HepG2 (cell line): Measurements from ENCODE around the gene ACOT8. TPM values are rescaled to one million over a fixed set of nuclear protein-coding genes. Genes with fewer than 3 reads are reported as not detected.
A peak's percentile ranks its signal among the peaks of the same experiment; 100 is the strongest.

ENCODE experiments used
- CBX2 ChIP-seq, 2 experiments: fragments of 200-600 bp in 1 of 2; sonication (generic); formaldehyde crosslinking in 1 of 2; IDR thresholded peaks; 2 replicates each; pipeline versions ENCODE4 v1.7.0 to v1.8.1; 2018 to 2022; ENCODE audit warnings: low read depth in 2 of 2, low read length in 1 of 2, mild to moderate bottlenecking in 1 of 2, missing genetic modification reagents in 1 of 2
- ESRRA ChIP-seq: sonication (generic); formaldehyde crosslinking; IDR thresholded peaks from 2 replicates; pipeline ENCODE4 v1.5.1; 2020; ENCODE audit warnings: mild to moderate bottlenecking, low read depth, missing genetic modification reagents
- FOXJ3 ChIP-seq: sonication (generic); formaldehyde crosslinking; IDR thresholded peaks from 2 replicates; pipeline ENCODE4 v1.4.0; 2020; ENCODE audit warnings: missing genetic modification reagents, mild to moderate bottlenecking, borderline replicate concordance
- MEF2D ChIP-seq: sonication (generic); formaldehyde crosslinking; IDR thresholded peaks from 2 replicates; pipeline ENCODE4 v1.5.1; 2020; ENCODE audit warnings: mild to moderate bottlenecking, missing genetic modification reagents
- MZF1 ChIP-seq: sonication (generic); formaldehyde crosslinking; IDR thresholded peaks from 2 replicates; pipeline ENCODE4 v1.8.1; 2023; ENCODE audit warnings: mild to moderate bottlenecking, missing genetic modification reagents, borderline replicate concordance
- NCOA1 ChIP-seq: sonication (generic); formaldehyde crosslinking; IDR thresholded peaks from 2 replicates; pipeline ENCODE4 v1.9.0; 2021; ENCODE audit warnings: missing genetic modification reagents
- NR2F2 ChIP-seq: IDR thresholded peaks from 2 replicates; pipeline ENCODE4 v1.6.1; 2012; ENCODE audit warnings: low read depth, inconsistent platforms, borderline replicate concordance
- RBM39 ChIP-seq: fragments of 200-400 bp; formaldehyde crosslinking; IDR thresholded peaks from one replicate; pipeline ENCODE4 v1.6.1; 2018; ENCODE audit warnings: antibody characterized with exemption, mild to moderate bottlenecking, low read depth, low read length; ENCODE audit not compliant: poor library complexity, severe bottlenecking
- RFXANK ChIP-seq: IDR thresholded peaks from 2 replicates; pipeline ENCODE4 v1.6.1; 2016
- SCMH1 ChIP-seq: sonication (generic); formaldehyde crosslinking; IDR thresholded peaks from 2 replicates; pipeline ENCODE4 v1.9.0; 2021; ENCODE audit warnings: missing genetic modification reagents, mild to moderate bottlenecking, borderline replicate concordance
- SETDB1 ChIP-seq: sonication (generic); formaldehyde crosslinking; IDR thresholded peaks from 2 replicates; pipeline ENCODE4 v1.5.1; 2020; ENCODE audit warnings: missing genetic modification reagents, mild to moderate bottlenecking, borderline replicate concordance
- SPEN ChIP-seq: sonication (generic); formaldehyde crosslinking; IDR thresholded peaks from 2 replicates; pipeline ENCODE4 v1.5.1; 2020; ENCODE audit warnings: low read depth, mild to moderate bottlenecking, missing genetic modification reagents
- TBL1XR1 ChIP-seq: fragments of 150-350 bp; IDR thresholded peaks from 2 replicates; pipeline ENCODE4 v1.6.1; 2014; ENCODE audit warnings: borderline replicate concordance, low read length; ENCODE audit not compliant: partially characterized antibody
- ZFP41 ChIP-seq: sonication (generic); formaldehyde crosslinking; IDR thresholded peaks from 2 replicates; pipeline ENCODE4 v1.4.0; 2020; ENCODE audit warnings: mild to moderate bottlenecking, missing genetic modification reagents, borderline replicate concordance
- ZMAT3 ChIP-seq: sonication (generic); formaldehyde crosslinking; conservative IDR thresholded peaks from 2 replicates; pipeline ENCODE4 v1.7.0; 2021; ENCODE audit warnings: missing genetic modification reagents
- ZNF180 ChIP-seq: sonication (generic); formaldehyde crosslinking; IDR thresholded peaks from 2 replicates; pipeline ENCODE4 v1.4.0; 2020; ENCODE audit warnings: low read depth, missing genetic modification reagents, borderline replicate concordance
- ZNF234 ChIP-seq: sonication (generic); formaldehyde crosslinking; conservative IDR thresholded peaks from 2 replicates; pipeline ENCODE4 v1.5.1; 2020; ENCODE audit warnings: mild to moderate bottlenecking, missing genetic modification reagents
- ZNF274 ChIP-seq: sonication (generic); formaldehyde crosslinking; IDR thresholded peaks from 2 replicates; pipeline ENCODE4 v1.5.1; 2020; ENCODE audit warnings: mild to moderate bottlenecking, missing genetic modification reagents
- ZNF629 ChIP-seq: sonication (generic); formaldehyde crosslinking; conservative IDR thresholded peaks from 2 replicates; pipeline ENCODE4 v1.5.0; 2020; ENCODE audit warnings: missing genetic modification reagents
- ZNF644 ChIP-seq: IDR thresholded peaks from 2 replicates; pipeline ENCODE4 v1.6.1; 2016; ENCODE audit warnings: low read depth
- ZNF660 ChIP-seq: sonication (generic); formaldehyde crosslinking; IDR thresholded peaks from 2 replicates; pipeline ENCODE4 v1.5.1; 2020; ENCODE audit warnings: mild to moderate bottlenecking, low read depth, missing genetic modification reagents, borderline replicate concordance
- ZNF879 ChIP-seq: sonication (generic); formaldehyde crosslinking; IDR thresholded peaks from 2 replicates; pipeline ENCODE4 v1.8.1; 2023; ENCODE audit warnings: missing genetic modification reagents
- polyA plus RNA-seq, 8 experiments: library from polyadenylated mRNA; depleted of rRNA in 3 of 8; stranded (reverse) in 7 of 8; unstranded in 1 of 8; fragments of >200 nt; fragmentation: Illumina TruSeq in 4 of 8; extraction: Trizol in 4 of 8; gene quantifications; 2 replicates each; pipeline versions ENCODE4 v1.2.1 to v1.2.3, GENCODE V29; 2011 to 2016; ENCODE audit warnings: low read depth in 4 of 8, missing spikeins in 1 of 8, mixed read lengths in 1 of 8; ENCODE audit not compliant: insufficient read depth in 1 of 8
- total RNA-seq, 5 experiments: library from RNA; depleted of rRNA; stranded (reverse); fragments of >200 nt; fragmentation: Illumina TruSeq; extraction: Trizol; gene quantifications; 2 replicates each; pipeline ENCODE4 v1.2.3, GENCODE V29; 2016; ENCODE audit warnings: low read depth in 1 of 5
- TF ChIP-seq, protein P1 (sequence below): sonication (generic); formaldehyde crosslinking; conservative IDR thresholded peaks from 2 replicates; pipeline ENCODE4 v1.5.0; 2020; ENCODE audit warnings: missing genetic modification reagents
- TF ChIP-seq, protein P2 (sequence below): sonication (generic); formaldehyde crosslinking; IDR thresholded peaks from 2 replicates; pipeline ENCODE4 v1.8.1; 2022; ENCODE audit warnings: low read depth, mild to moderate bottlenecking, missing genetic modification reagents
- TF ChIP-seq, protein P3 (sequence below): sonication (generic); formaldehyde crosslinking; IDR thresholded peaks from 2 replicates; pipeline ENCODE4 v1.8.0; 2023; ENCODE audit warnings: mild to moderate bottlenecking, missing genetic modification reagents

ACOT8 gene
- total and polyA plus RNA-seq, 2 of the 13 experiments (the other 11 are each of a cell fraction or from before 2014, with no cell fraction given), result 31.4 to 45.5 TPM

DNA sequence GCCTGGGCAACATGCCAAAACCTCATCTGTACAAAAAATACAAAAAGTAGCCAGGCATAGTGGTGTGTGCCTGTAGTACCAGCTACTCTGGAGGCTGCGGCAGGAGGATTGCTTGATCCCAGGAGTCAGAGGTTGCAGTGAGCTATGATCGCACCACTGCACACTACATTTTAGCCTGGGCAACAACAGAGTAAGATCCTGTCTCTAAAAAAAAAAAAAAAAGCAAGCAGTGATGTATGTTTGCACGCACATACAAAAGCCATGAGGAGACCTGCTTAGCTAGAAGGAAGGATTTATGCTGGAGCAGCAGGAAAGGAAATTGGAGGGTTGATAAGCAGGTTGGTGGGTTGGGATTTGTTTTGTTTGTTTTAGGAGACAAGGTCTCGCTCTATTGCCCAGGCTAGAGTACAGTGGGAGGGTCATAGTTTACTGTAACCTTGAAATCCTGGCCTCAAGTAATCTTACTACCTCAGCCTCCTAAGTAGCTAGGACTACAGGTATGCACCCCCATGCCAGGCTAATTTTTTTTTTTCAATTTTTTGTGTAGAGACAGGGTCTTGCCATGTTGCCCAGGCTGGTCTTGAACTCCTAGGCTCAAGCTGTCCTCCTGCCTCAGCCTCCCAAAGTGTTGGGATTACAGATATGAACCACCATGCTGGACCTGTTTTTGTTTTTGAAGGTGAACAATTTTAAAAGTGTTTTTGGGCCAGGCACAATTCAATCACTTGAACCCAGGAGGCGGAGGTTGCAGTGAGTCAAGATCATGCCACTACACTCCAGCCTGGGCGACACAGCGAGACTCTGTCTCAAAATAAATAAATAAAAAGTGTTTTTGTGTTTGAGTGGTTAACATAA lies 4.3 kb upstream of the ACOT8 start (continued):
- TF ChIP-seq CBX2 (IDR thresholded peaks at IDR 0.05; ENCODE audit: low read depth, low read length) (no peak), CBX2 (CRISPR knock-in tag; IDR thresholded peaks at IDR 0.05; ENCODE audit: low read depth) (no peak), NCOA1 (0 out of 2 replicates have a peak, but pooled peaks have one; percentile 8), SCMH1 (CRISPR knock-in tag) (no peak), NR2F2 (no peak), ZNF274 (CRISPR knock-in tag) (peak; percentile 58; the same call in 1 of the 2 replicates), TBL1XR1 (no peak), SPEN (CRISPR knock-in tag) (no peak), RBM39 (no peak), ZFP41 (no peak), SETDB1 (CRISPR knock-in tag) (no peak), ZNF660 (no peak), RFXANK (CRISPR knock-in tag) (no peak), ESRRA (CRISPR knock-in tag) (peak; percentile 69), FOXJ3 (CRISPR knock-in tag) (peak; percentile 15; the same call in 1 of the 2 replicates), MZF1 (CRISPR knock-in tag) (no peak), ZNF629 (CRISPR knock-in tag) (no peak), ZNF180 (CRISPR knock-in tag) (no peak), ZMAT3 (CRISPR knock-in tag) (no peak), ZNF644 (CRISPR knock-in tag) (no peak; the same call in 1 of the 2 replicates), ZNF234 (CRISPR knock-in tag) (no peak), ZNF879 (CRISPR knock-in tag) (no peak), MEF2D (CRISPR knock-in tag) (no peak)
- TF ChIP-seq, protein P1, sequence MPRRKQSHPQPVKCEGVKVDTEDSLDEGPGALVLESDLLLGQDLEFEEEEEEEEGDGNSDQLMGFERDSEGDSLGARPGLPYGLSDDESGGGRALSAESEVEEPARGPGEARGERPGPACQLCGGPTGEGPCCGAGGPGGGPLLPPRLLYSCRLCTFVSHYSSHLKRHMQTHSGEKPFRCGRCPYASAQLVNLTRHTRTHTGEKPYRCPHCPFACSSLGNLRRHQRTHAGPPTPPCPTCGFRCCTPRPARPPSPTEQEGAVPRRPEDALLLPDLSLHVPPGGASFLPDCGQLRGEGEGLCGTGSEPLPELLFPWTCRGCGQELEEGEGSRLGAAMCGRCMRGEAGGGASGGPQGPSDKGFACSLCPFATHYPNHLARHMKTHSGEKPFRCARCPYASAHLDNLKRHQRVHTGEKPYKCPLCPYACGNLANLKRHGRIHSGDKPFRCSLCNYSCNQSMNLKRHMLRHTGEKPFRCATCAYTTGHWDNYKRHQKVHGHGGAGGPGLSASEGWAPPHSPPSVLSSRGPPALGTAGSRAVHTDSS, result no peak
- TF ChIP-seq, protein P2, sequence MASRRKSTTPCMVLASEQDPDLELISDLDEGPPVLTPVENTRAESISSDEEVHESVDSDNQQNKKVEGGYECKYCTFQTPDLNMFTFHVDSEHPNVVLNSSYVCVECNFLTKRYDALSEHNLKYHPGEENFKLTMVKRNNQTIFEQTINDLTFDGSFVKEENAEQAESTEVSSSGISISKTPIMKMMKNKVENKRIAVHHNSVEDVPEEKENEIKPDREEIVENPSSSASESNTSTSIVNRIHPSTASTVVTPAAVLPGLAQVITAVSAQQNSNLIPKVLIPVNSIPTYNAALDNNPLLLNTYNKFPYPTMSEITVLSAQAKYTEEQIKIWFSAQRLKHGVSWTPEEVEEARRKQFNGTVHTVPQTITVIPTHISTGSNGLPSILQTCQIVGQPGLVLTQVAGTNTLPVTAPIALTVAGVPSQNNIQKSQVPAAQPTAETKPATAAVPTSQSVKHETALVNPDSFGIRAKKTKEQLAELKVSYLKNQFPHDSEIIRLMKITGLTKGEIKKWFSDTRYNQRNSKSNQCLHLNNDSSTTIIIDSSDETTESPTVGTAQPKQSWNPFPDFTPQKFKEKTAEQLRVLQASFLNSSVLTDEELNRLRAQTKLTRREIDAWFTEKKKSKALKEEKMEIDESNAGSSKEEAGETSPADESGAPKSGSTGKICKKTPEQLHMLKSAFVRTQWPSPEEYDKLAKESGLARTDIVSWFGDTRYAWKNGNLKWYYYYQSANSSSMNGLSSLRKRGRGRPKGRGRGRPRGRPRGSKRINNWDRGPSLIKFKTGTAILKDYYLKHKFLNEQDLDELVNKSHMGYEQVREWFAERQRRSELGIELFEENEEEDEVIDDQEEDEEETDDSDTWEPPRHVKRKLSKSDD (CRISPR knock-in tag), result no peak
- TF ChIP-seq, protein P3, sequence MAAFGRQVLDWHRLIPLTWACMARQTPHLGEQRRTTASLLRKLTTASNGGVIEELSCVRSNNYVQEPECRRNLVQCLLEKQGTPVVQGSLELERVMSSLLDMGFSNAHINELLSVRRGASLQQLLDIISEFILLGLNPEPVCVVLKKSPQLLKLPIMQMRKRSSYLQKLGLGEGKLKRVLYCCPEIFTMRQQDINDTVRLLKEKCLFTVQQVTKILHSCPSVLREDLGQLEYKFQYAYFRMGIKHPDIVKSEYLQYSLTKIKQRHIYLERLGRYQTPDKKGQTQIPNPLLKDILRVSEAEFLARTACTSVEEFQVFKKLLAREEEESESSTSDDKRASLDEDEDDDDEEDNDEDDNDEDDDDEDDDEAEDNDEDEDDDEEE, result no peak
